Ascending aorta (tissue), 2 donors: ENCODE data around the gene TBX2. TPM values are rescaled to one million over a fixed set of nuclear protein-coding genes. Genes with fewer than 3 reads are reported as not detected.

Experiments
- DNase-seq, 2 donors: peaks; one replicate each; pipeline ENCODE4 v3.0.0-alpha.2; 2019; ENCODE audit warnings: low spot score in 2 of 2
- H3K27ac ChIP-seq, 2 donors: fragments of 200-600 bp; sonication (generic); one replicate each; pipeline ENCODE4 v1.5.1; 2016 to 2017; ENCODE audit warnings: mild to moderate bottlenecking in 1 of 2
- H3K27me3 ChIP-seq: fragments of 200-600 bp; sonication (generic); one replicate; pipeline ENCODE4 v1.5.1; 2017
- H3K36me3 ChIP-seq, 2 donors: fragments of 200-600 bp; sonication (generic); one replicate each; pipeline ENCODE4 v1.5.1; 2016
- H3K4me1 ChIP-seq, 2 donors: fragments of 200-600 bp; sonication (generic); one replicate each; pipeline ENCODE4 v1.5.1; 2016 to 2017; ENCODE audit warnings: mild to moderate bottlenecking in 1 of 2
- H3K4me3 ChIP-seq, 2 donors: fragments of 200-600 bp; sonication (generic); one replicate each; pipeline ENCODE4 v1.5.1; 2016 to 2017; ENCODE audit warnings: mild to moderate bottlenecking in 1 of 2
- H3K9me3 ChIP-seq, 2 donors: fragments of 200-600 bp; sonication (generic); one replicate each; pipeline ENCODE4 v1.5.1; 2016
- CTCF ChIP-seq, 3 experiments: fragments of 200-600 bp in 2 of 3; fragments of 450-650 bp in 1 of 3; sonication (generic) in 2 of 3; IDR thresholded peaks; one replicate each; pipeline ENCODE4 v1.5.1; 2016 to 2019; ENCODE audit warnings: antibody characterized with exemption in 3 of 3, mild to moderate bottlenecking in 1 of 3, moderate library complexity in 1 of 3
- intact Hi-C: fragments of 100-400 bp; cut with DNase I; formaldehyde crosslinking; loops from one replicate; pipeline ENCODE4 v1.15.1; 2023
- total RNA-seq: library from RNA; depleted of rRNA; stranded (reverse); fragments of >200 nt; gene quantifications from one replicate; pipeline ENCODE4 v1.1.0, GENCODE V29; 2016

Gene TBX2
- total RNA-seq = 100 TPM

- peaks cover 7 to 15% of the 10 kb centered on the region in 2 donors for H3K36me3 ChIP-seq
- H3K27ac ChIP-seq = peak within 1 kb of the TSS; percentile 92 to 94
- H3K27me3 ChIP-seq = peaks cover 4% of the 10 kb centered on the region
- H3K9me3 ChIP-seq = no peaks in the 10 kb centered on the region
- intact Hi-C loops = loop anchor here (1.0 to 5.0 kb wide), 4 partner anchors 87 to 528 kb away; partner anchors contain the start of gene INTS2
- peaks cover 0 to 15% of the 10 kb centered on the region in 2 donors for H3K4me1 ChIP-seq
- peak in 1 of 3 experiments; percentile 5 for TF ChIP-seq CTCF (IDR thresholded peaks at IDR 0.05)
- peak; percentile 50 to 93 for DNase-seq
- H3K4me3 ChIP-seq = peak within 1 kb of the TSS; percentile 64 to 83
Measured at GRCh38 chr17:61399131-61400065, at the start of gene TBX2. Gene TBX2 (plus strand): TSS chr17:61399843. CDS start chr17:61400177, 334 bp downstream.

GRCh38 chr17:61351745-61352407 is 47.8 kb upstream of the TBX2 start:
- no peaks in the 10 kb centered on the region for H3K27me3 ChIP-seq
- no peaks in the 10 kb centered on the region for H3K36me3 ChIP-seq
- no peak overlapping the region for H3K27ac ChIP-seq
- no peaks in the 10 kb centered on the region for H3K4me1 ChIP-seq
- H3K9me3 ChIP-seq = no peaks in the 10 kb centered on the region
- no peak overlapping the region for H3K4me3 ChIP-seq
- no peak for TF ChIP-seq CTCF (IDR thresholded peaks at IDR 0.05)
- DNase-seq = no peak
- intact Hi-C loops = no loop called here

GRCh38 chr17:61352408-61352770 is 47.3 kb upstream of the TBX2 start:
- H3K9me3 ChIP-seq = no peaks in the 10 kb centered on the region
- H3K36me3 ChIP-seq = no peaks in the 10 kb centered on the region
- H3K27ac ChIP-seq = no peak overlapping the region
- H3K27me3 ChIP-seq = no peaks in the 10 kb centered on the region
- intact Hi-C loops = no loop called here
- DNase-seq = no peak
- no peak for TF ChIP-seq CTCF (IDR thresholded peaks at IDR 0.05)
- H3K4me1 ChIP-seq = no peaks in the 10 kb centered on the region
- H3K4me3 ChIP-seq = no peak overlapping the region

- Histone ChIP-seq H3K27ac (no peak overlapping the region), H3K9me3 (no peaks in the 10 kb centered on the region), H3K4me3 (no peak overlapping the region), H3K27me3 (no peaks in the 10 kb centered on the region), H3K36me3 (no peaks in the 10 kb centered on the region), H3K4me1 (no peaks in the 10 kb centered on the region)
- TF ChIP-seq CTCF (IDR thresholded peaks at IDR 0.05) = no peak
- no peak for DNase-seq
- intact Hi-C loops = no loop called here
Measured at GRCh38 chr17:61352781-61353491, 46.7 kb upstream of the TBX2 start.

GRCh38 chr17:61353615-61354014 is 46.0 kb upstream of the TBX2 start:
- DNase-seq = no peak
- intact Hi-C loops = no loop called here
- TF ChIP-seq CTCF (IDR thresholded peaks at IDR 0.05) = no peak
- no peak overlapping the region for H3K27ac ChIP-seq
- H3K36me3 ChIP-seq = no peaks in the 10 kb centered on the region
- no peaks in the 10 kb centered on the region for H3K4me1 ChIP-seq
- no peak overlapping the region for H3K4me3 ChIP-seq
- H3K27me3 ChIP-seq = no peaks in the 10 kb centered on the region
- H3K9me3 ChIP-seq = no peaks in the 10 kb centered on the region
